Uterus (tissue), 2 donors: ENCODE data around the gene RSRC1.

Source experiments
- CTCF ChIP-seq, 4 experiments: fragments of 200-600 bp in 2 of 4; fragments of 450-650 bp in 2 of 4; sonication (generic) in 2 of 4; IDR thresholded peaks; one replicate each; pipeline ENCODE4 v1.5.1; 2016 to 2019; ENCODE audit warnings: antibody characterized with exemption in 4 of 4, mild to moderate bottlenecking in 2 of 4, moderate library complexity in 1 of 4
- POLR2A ChIP-seq, 2 donors: fragments of 450-650 bp; IDR thresholded peaks; one replicate each; pipeline ENCODE4 v1.6.1; 2016; ENCODE audit warnings: antibody characterized with exemption in 2 of 2, mild to moderate bottlenecking in 1 of 2, moderate library complexity in 1 of 2

DNA sequence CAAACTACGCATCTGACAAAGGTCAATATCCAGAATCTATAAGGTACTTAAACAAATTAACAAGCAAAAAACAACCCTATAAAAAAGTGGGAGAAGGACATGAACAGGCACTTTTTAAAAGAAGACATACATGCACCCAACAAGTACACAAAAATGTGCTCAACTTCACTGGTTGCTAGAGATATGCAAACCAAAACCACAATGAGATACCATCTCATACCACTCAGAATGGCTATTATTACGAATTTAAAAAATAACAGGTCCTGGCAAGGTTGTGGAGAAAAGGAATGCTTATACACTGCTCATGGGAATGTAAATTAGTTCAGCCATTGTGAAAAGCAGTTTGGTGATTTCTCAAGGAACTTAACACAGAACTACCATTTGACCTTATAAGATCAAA lies 285.5 kb downstream of the RSRC1 start:
- no peak for TF ChIP-seq CTCF (IDR thresholded peaks at IDR 0.05)
- TF ChIP-seq POLR2A (IDR thresholded peaks at IDR 0.05): no peak
